Stimulated activated CD8-positive, alpha-beta memory T cell treated with anti-CD3 and anti-CD28 coated beads, Interleukin-4, amount 100 ng/mL, for 1 hour (primary cell): Measurements from ENCODE around the gene CDH15.
"Not testable (repeated sequence)": the region's sequence is repeated elsewhere in the genome, so short reads cannot be mapped to it uniquely, and the experiment has no call there.

Experiments used
- DNase-seq, 2 donors: peaks; one replicate each; pipeline ENCODE4 v3.0.0-alpha.2; 2020; ENCODE audit warnings: low read depth in 2 of 2, low spot score in 1 of 2

Gene CDH15

DNA sequence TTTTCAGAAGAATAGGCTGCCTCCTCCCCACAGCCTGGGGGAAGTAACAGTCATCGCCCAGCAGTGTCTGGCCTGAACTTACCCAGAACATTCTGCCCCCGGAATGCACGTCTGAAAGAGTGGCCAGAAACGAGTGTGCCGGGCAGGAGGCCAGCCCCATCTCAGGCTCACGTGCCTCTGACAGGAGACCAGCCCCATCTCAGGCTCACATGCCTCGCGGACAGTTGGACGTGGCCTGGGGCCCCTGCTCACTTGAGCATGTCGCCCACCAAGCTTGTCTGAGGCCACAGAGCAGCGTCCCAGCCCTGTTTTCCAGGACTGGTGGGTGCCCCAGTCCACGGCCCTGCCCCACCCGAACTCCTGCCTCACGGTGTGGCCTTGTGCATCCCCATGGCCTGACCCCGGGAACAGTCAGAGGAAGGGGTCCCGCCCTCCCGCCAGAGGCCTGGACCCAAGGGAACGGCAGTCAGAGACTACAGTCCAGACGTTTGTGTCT is 16.3 kb upstream of the CDH15 start:
- DNase-seq: no peak

DNA sequence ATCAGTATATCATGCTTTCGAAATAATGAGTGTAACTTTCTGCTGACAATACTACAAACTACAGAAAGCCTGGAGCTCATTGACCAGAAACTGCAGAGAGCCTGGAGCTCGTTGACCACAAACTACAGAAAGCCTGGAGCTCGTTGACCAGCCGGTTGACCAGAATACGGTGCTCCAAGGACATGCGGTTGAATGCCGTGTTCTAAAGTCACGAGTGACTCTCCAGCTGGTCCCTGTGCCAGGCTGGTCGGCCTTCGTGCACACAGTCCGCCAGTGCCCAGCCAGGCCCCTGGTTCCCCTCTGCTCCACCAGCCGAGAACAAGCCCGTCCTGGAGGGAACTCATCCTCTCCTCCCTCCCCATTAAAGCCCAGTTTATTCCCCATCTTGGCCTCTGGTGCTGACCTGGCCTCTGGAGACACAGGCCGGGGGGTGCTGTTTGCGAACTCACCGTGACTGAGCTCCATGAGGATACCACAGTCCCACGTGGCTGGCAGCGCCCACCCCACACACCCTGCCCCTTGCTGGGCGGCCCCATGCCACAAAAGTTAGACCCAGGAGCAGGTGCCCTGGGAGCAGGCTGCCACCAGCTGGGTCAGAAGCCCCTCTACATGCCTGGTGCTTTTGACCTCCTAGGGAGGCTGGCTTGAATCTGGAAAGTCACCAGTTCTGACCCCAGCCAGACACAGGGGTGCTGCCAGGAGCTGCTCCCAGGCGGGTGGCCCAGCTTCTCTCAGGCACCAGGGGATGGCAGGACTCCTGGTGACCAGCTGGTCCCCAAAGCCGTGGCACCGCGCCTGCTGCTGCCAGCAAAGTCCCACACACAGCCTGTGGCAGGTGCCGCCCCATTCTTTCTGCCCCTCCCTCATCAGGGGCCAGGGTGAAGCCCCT is 15.5 kb upstream of the CDH15 start:
- no peak for DNase-seq

- DNase-seq: no peak
Measured at GRCh38 chr16:89156740-89157645, 14.6 kb upstream of the CDH15 start.

- DNase-seq: no peak
Measured at GRCh38 chr16:89157778-89158177, 13.8 kb upstream of the CDH15 start.

- DNase-seq: no peak
Measured at GRCh38 chr16:89159066-89159849, 12.3 kb upstream of the CDH15 start.

DNA sequence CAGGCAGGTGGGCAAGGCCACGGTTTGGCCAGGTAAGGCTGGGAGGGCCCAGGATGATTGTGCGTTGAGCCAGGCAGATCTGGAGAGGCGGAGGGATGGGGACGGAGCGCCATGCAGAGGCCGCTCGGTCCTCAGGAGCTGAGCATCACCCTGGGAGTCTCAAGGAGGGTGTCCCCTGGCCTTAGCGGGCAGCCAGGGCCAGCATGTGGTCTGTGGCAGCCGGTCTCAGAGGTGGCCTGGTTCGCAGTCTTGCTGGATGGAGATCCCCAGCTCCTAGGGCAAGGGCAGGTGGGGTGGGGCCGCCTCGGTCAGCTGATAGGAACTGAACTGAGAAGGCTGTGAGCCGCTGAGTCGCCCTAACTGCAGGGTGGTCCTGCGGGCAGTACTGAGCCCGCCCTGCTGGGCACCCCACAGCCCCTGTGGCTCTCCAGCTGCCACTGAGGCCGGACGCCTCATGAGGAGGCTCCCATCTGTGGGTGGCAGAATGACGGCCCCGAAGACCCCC is 11.6 kb upstream of the CDH15 start:
- DNase-seq: no peak

DNA sequence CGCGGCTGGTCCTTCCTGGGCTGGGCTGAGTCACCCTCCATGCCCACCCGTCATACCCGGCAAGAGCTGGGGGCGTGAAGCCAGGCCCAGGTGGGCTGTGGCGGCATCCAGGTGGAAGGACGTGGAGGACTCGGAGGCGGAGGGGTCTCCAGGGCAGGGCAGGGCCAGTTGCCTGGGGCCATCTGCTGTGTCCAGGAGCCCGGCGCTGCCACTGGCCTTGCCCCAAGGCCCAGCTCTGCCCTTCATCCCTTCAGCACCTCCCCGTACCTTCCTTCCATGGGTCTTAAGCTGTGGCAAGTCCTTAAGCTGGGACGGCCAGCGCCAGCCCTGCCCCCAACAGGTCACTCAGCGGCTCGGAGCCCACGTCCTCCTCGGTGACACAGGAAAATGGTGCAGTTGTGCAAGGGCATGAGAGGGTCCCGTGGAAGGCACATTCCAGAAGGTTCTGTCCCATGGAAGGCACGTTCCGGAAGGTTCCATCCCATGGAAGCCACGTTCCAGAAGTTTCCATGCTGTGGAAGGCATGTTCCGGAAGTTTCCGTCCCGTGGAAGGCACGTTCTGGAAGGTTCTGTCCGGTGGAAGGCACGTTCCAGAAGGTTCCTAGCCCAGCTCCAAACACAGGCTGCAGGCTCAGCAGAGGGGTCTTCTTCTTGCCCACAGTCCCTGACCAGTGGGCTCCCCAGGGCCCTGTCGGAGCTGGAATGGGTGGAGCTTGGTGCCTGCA is 10.4 kb upstream of the CDH15 start:
- no peak for DNase-seq

DNA sequence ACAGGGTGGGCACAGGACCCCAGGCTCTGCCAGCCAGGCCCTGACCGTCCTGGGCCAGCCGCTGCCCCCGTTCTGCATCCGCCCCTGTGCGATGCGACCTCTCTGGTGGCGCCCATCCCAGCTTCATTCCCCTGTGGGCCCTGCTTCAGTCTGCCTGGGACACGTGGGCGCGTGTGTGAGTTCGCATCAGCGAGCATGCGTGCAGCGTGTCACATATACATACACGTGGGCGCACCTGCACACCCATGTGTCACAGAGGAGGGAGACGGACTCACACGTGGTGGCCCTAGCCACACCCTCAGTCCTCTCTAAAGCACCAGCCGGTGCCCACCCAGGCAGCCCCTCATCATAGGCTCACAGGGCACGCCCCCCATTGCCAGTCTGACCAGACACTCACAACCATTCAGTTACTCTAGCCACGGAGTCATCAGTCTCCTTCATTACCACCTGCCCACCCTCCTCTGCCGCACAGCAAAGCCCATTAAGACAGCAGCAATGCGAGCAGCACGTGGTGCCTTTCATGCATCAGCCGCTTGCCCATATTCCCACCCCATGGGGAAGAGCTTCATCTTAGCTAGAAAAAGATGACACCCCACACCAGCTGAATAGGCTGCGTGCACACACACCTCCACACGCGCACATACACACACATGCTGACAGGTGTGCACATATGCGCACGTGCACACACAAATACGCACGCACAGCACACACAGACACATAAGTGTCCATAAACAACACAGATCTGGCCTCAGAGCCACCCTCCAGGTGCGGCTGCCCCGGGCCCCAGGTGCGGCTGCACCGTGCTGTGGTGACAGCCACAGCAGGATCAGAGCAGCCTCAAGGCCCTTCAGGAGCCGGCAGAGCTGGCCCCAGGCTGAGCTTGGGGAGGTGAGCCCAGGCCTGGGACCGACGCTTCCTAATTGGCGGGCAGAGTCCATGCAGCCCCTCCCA is 9.5 kb upstream of the CDH15 start:
- DNase-seq: no peak

DNA sequence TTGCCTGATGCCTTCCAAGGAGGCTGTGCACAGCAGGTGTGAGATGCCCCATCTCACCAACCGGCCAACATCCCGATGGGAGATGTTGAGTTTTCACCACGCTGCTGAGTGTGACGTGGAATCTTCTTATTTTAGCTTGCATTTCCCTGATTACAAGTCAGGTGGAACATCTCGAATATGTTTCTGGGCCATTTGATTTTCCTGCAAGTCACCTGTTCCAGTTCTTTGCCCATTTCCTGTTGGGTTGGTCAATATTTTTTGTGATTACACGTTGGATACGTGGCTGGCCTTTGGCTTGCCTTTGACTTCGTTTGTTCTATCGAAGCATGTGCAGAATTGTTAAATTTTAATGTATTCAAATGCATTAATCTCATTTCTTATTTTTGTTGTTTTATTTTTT is 8.3 kb upstream of the CDH15 start:
- no peak for DNase-seq

GRCh38 chr16:89164436-89164835 is 7.1 kb upstream of the CDH15 start:
- DNase-seq: no peak

- no peak for DNase-seq
Measured at GRCh38 chr16:89164847-89165680, 6.5 kb upstream of the CDH15 start.

- not testable (repeated sequence) for DNase-seq
Measured at GRCh38 chr16:89165681-89165979, 5.9 kb upstream of the CDH15 start.

DNA sequence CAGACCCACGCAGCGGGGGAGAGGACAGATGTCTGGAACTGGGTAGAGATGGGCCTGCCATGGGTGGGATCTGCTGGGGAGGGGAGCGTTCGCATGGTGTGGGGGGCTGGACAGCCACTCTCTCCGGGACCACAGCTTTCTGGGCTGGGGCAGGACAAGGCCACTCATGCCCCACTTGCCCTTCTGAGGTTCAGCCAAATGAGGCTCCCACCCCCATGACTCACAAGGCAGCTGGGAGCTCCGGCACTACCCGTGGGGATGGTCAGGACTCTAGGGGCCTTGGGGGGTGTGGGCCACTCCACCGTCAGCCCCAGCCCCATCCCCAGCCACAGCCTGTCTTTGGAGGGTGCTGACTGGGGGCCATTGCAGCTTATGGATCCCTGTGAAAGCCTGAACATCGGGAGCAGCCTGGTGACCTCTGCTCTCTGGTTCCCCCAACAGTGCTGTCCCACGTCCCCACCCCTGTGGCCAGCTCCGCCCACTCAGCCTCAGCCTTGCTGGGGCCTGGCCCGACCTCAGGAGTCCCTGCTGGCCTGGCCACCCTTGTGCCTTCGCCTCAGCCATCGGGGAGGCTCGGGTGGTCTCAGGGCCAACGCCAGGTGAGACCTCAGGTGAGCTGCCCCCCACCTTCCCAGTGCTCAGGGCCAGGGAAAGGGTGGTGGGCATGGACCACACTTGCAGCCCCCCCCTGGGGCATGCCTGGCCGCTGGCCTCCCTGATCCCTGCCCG is 4.7 kb upstream of the CDH15 start:
- no peak for DNase-seq

GRCh38 chr16:89167425-89167941 is 4.1 kb upstream of the CDH15 start:
- DNase-seq: peak; percentile 72 to 75

DNA sequence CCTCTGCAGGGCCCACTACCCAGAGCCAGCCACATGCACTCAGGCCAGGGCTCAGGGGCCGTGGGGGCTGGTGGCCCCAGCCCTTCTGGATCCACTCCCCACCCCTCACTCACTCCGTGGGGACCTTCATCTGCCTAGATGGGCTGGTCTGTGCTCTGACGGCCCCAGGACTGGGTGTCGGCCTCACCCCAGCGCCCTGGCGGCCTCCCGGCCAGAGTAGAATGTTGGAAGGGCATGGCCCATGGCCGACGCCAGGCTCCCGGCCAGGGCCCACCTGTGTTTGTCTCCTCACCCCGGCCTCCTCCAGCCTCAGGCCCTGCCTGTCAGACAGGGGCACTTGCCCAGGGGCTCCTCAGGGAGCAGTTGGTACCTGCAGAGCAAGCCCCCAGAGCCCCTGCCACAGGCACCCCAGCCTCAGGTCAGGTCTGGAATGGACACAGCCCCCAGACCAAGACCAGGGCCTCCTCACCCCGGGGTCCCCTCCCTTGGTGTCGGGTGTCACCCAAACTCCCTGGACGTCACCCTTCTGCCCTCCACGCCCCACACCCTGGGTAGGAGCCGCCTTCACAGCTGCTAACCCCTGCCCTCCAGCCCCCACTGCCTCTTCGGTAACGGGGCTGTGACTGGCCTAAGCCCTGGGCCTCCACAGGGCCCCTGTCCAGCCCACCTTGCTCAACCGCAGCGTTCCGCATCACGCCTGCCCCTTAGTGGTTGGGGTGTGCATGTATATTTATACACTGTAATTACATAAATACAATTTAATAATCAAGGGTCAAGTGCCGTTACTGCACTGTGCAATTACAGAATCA is 3.0 kb upstream of the CDH15 start:
- DNase-seq: no peak

GRCh38 chr16:89169778-89170177 is 1.8 kb upstream of the CDH15 start:
- DNase-seq: no peak
